PFSK-1 (cell line): Measurements from ENCODE around the gene SCN2A.

Experiments
- FOXP2 ChIP-seq: optimal IDR thresholded peaks from 2 replicates; pipeline ENCODE3; 2011; ENCODE audit warnings: borderline replicate concordance, control low read depth, inconsistent platforms; ENCODE audit not compliant: insufficient read depth; ENCODE audit errors: extremely low read length, extremely low read depth
- POLR2AphosphoS5 ChIP-seq: IDR thresholded peaks from 2 replicates; pipeline ENCODE4 v1.6.1; 2012; ENCODE audit warnings: low read depth, mild to moderate bottlenecking, control low read depth, low read length, moderate library complexity
- SIN3A ChIP-seq: IDR thresholded peaks from 2 replicates; pipeline ENCODE4 v1.6.1; 2012; ENCODE audit warnings: mild to moderate bottlenecking, low read length, moderate library complexity, borderline replicate concordance; ENCODE audit not compliant: insufficient read depth
- TAF1 ChIP-seq: IDR thresholded peaks from 2 replicates; pipeline ENCODE4 v1.6.1; 2012; ENCODE audit warnings: low read length, control low read depth, borderline replicate concordance; ENCODE audit not compliant: insufficient read depth
- TF ChIP-seq, protein P1 (sequence below), 2 experiments: IDR thresholded peaks; 2 replicates each; pipeline versions ENCODE4 v1.6.1 to v1.8.0; 2011 to 2012; ENCODE audit warnings: low read depth in 2 of 2, low read length in 2 of 2, control low read depth in 1 of 2, inconsistent platforms in 1 of 2, mild to moderate bottlenecking in 1 of 2, moderate library complexity in 1 of 2; ENCODE audit not compliant: insufficient read depth in 1 of 2

The SCN2A gene

DNA sequence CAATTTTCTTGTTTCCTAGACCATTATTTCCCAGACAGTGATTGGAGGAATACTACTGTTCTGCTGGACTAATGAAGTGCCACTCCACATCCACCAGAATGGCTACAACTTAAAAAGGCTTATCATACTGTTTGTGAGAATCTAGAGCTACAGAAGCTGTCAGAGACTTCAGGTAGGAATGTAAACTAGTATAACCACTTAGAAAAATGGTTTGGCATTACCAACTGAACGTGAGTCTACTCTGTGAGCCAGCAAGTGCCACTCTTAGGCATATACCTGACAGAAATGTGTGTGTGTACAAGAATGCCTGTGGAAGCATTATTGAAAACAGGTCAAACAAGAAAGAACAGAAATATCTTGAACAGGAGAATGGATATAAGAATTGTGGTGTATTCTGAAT lies 31.1 kb upstream of the SCN2A start:
- TF ChIP-seq POLR2AphosphoS5 (no peak), SIN3A (no peak), TAF1 (no peak), FOXP2 (no peak)
- TF ChIP-seq, protein P1, sequence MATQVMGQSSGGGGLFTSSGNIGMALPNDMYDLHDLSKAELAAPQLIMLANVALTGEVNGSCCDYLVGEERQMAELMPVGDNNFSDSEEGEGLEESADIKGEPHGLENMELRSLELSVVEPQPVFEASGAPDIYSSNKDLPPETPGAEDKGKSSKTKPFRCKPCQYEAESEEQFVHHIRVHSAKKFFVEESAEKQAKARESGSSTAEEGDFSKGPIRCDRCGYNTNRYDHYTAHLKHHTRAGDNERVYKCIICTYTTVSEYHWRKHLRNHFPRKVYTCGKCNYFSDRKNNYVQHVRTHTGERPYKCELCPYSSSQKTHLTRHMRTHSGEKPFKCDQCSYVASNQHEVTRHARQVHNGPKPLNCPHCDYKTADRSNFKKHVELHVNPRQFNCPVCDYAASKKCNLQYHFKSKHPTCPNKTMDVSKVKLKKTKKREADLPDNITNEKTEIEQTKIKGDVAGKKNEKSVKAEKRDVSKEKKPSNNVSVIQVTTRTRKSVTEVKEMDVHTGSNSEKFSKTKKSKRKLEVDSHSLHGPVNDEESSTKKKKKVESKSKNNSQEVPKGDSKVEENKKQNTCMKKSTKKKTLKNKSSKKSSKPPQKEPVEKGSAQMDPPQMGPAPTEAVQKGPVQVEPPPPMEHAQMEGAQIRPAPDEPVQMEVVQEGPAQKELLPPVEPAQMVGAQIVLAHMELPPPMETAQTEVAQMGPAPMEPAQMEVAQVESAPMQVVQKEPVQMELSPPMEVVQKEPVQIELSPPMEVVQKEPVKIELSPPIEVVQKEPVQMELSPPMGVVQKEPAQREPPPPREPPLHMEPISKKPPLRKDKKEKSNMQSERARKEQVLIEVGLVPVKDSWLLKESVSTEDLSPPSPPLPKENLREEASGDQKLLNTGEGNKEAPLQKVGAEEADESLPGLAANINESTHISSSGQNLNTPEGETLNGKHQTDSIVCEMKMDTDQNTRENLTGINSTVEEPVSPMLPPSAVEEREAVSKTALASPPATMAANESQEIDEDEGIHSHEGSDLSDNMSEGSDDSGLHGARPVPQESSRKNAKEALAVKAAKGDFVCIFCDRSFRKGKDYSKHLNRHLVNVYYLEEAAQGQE (IDR thresholded peaks at IDR 0.05; ENCODE audit: insufficient read depth in 1 of 2, low read depth in 2 of 2, low read length in 2 of 2), result no peak

DNA sequence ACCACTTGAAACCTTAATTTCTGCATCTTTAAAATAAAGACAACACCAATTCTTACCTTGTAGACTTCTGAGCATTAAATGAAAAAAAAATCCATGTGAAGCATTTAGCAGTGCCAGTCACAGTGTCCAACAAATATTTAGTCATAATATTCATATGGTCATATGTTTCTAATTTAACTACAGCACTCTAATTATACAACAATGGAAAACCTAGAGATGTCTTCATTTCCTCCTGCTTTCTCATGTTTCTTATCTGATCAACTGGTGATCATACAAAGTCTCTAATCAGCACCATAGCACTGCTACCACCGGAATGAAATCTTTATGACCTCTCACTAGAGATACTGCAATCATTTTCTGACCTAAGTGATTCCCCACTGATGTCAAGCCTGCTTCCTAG lies 25.1 kb upstream of the SCN2A start:
- TF ChIP-seq, protein P1 (IDR thresholded peaks at IDR 0.05; ENCODE audit: insufficient read depth in 1 of 2, low read depth in 2 of 2, low read length in 2 of 2), result no peak
- TF ChIP-seq FOXP2, result no peak
- TF ChIP-seq TAF1, result no peak
- no peak for TF ChIP-seq POLR2AphosphoS5
- no peak for TF ChIP-seq SIN3A

DNA sequence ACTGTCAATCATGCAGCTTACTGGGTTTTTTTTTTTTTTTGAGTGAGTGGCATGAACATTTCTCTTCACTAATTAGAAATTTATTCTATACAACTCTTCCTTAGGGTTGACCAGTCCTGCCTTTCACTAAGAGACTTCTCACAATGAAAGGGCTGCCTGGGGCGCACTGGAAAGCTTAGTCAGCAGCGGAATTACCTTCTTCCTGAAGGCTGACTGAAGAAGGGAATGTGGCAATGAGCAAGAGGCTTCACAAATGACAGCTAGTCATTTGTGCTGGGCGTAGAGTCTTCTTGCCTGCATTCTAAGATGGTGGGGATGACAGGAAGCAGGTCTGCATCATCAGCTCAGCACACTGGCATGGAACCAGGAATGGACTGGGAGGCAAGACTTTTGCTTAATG lies 19.7 kb upstream of the SCN2A start:
- TF ChIP-seq SIN3A (no peak), TAF1 (no peak), FOXP2 (no peak), POLR2AphosphoS5 (no peak)
- TF ChIP-seq, protein P1 (IDR thresholded peaks at IDR 0.05; ENCODE audit: insufficient read depth in 1 of 2, low read depth in 2 of 2, low read length in 2 of 2), result no peak

DNA sequence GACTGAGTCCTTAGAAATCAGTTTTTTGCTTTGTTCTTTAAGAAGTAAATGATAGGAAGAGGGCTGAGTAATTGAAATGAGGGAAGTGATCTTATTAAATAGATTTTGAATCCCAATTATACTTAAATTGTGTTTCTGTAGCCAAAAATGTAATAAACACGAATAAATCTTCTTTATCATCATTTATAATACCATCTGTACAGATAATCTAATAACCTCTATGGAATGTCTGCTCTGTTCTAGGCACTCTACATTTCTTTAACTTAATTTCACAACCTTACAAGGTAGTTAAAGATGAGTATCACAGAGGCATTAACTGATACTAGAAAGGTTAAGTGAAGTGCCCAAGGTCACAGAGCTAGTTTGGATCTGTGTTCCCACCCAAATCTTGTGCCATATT lies 14.3 kb upstream of the SCN2A start:
- TF ChIP-seq SIN3A, result no peak
- TF ChIP-seq POLR2AphosphoS5, result no peak
- TF ChIP-seq FOXP2, result no peak
- TF ChIP-seq, protein P1 (IDR thresholded peaks at IDR 0.05; ENCODE audit: insufficient read depth in 1 of 2, low read depth in 2 of 2, low read length in 2 of 2), result no peak
- TF ChIP-seq TAF1, result no peak

DNA sequence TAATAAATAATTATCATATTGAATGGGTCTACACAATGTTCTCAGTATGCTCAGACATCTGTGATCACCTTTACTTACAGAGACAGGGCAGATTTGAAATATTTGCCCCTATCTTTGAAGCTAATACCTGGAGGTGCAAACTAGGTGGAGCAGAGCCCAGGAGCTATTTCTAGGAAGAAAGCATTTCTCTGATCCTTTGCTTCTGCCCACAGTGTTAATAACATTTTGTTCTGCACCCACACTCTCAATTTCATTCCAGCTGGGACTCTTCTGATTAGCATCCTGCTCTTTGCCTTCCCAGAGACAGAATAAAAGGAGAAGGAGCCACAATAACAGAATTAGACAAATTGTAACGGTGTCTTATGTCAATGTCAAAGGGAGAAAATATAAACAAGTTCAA lies 11.6 kb upstream of the SCN2A start:
- TF ChIP-seq SIN3A, result no peak
- TF ChIP-seq, protein P1 (IDR thresholded peaks at IDR 0.05; ENCODE audit: insufficient read depth in 1 of 2, low read depth in 2 of 2, low read length in 2 of 2), result no peak
- no peak for TF ChIP-seq POLR2AphosphoS5
